Activated T-helper 1 cell treated with Interleukin-2 at 50 U/mL for 16 hours (primary cell): ENCODE data around the gene GUCY1A2.

Experiments used
- DNase-seq: peaks from one replicate; pipeline ENCODE4 v3.0.0-alpha.2; 2020; ENCODE audit warnings: low read depth

The GUCY1A2 gene

GRCh38 chr11:106644824-106645223 is 373.5 kb downstream of the GUCY1A2 start:
- DNase-seq, result no peak

- DNase-seq, result no peak
Observed at GRCh38 chr11:106642331-106642730, 375.9 kb downstream of the GUCY1A2 start.

- DNase-seq, result no peak
Observed at GRCh38 chr11:106632283-106632682, 386.0 kb downstream of the GUCY1A2 start.

- no peak for DNase-seq
Observed at GRCh38 chr11:106627694-106628093, 390.6 kb downstream of the GUCY1A2 start.

GRCh38 chr11:106625566-106625965 is 392.7 kb downstream of the GUCY1A2 start:
- DNase-seq, result no peak

- no peak for DNase-seq
Observed at GRCh38 chr11:106624377-106624776, 393.9 kb downstream of the GUCY1A2 start.
